GDM1 (cell line): ENCODE measurements around the gene NLN.
"Not testable (repeated sequence)": the region's sequence is repeated elsewhere in the genome, so short reads cannot be mapped to it uniquely, and the experiment has no call there.

Experiments
- DNase-seq: peaks from one replicate; lab custom pipeline; 2025; lab: John Stamatoyannopoulos, UW

Gene NLN

GRCh38 chr5:65832603-65833228 lies 110.7 kb downstream of the NLN start:
- DNase-seq = no peak

- DNase-seq = no peak
Measured at GRCh38 chr5:65833780-65834179, 111.8 kb downstream of the NLN start.

GRCh38 chr5:65834306-65834705 lies 112.3 kb downstream of the NLN start:
- DNase-seq = no peak

- no peak for DNase-seq
Measured at GRCh38 chr5:65835191-65835590, 113.2 kb downstream of the NLN start.

- no peak for DNase-seq
Measured at GRCh38 chr5:65837139-65837538, 115.1 kb downstream of the NLN start.

GRCh38 chr5:65839170-65839569 lies 117.2 kb downstream of the NLN start:
- not testable (repeated sequence) for DNase-seq

GRCh38 chr5:65840071-65840470 lies 118.1 kb downstream of the NLN start:
- DNase-seq = no peak

- not testable (repeated sequence) for DNase-seq
Measured at GRCh38 chr5:65844763-65845162, 122.8 kb downstream of the NLN start.

GRCh38 chr5:65846101-65846500 lies 124.1 kb downstream of the NLN start:
- no peak for DNase-seq

- DNase-seq = not testable (repeated sequence)
Measured at GRCh38 chr5:65847019-65847418, 125.0 kb downstream of the NLN start.

- DNase-seq = not testable (repeated sequence)
Measured at GRCh38 chr5:65849918-65850317, 127.9 kb downstream of the NLN start.

- DNase-seq = no peak
Measured at GRCh38 chr5:65854925-65855324, 132.9 kb downstream of the NLN start.

- no peak for DNase-seq
Measured at GRCh38 chr5:65855766-65856315, 133.8 kb downstream of the NLN start.

- DNase-seq = no peak
Measured at GRCh38 chr5:65856520-65856919, 134.5 kb downstream of the NLN start.

- DNase-seq = no peak
Measured at GRCh38 chr5:65858316-65858715, 136.3 kb downstream of the NLN start.

GRCh38 chr5:65861830-65862241 lies 139.8 kb downstream of the NLN start:
- DNase-seq = no peak

GRCh38 chr5:65862384-65862783 lies 140.4 kb downstream of the NLN start:
- DNase-seq = no peak

GRCh38 chr5:65863747-65864146 lies 141.7 kb downstream of the NLN start:
- no peak for DNase-seq

GRCh38 chr5:65866837-65867521 lies 145.0 kb downstream of the NLN start:
- DNase-seq = no peak

GRCh38 chr5:65867542-65868195 lies 145.7 kb downstream of the NLN start:
- DNase-seq = no peak

GRCh38 chr5:65868509-65868908 lies 146.5 kb downstream of the NLN start:
- DNase-seq = no peak

- no peak for DNase-seq
Measured at GRCh38 chr5:65871182-65871581, 149.2 kb downstream of the NLN start.

GRCh38 chr5:65871776-65872175 lies 149.8 kb downstream of the NLN start:
- not testable (repeated sequence) for DNase-seq
